Hematopoietic multipotent progenitor cell treated with erythropoietin and hydrocortisone succinate and interleukin-3 and kit ligand, for 15 days (in vitro differentiated cells): Measurements from ENCODE around the gene RFNG.

Experiments
- DNase-seq: peaks from one replicate; pipeline ENCODE4 v3.0.0-alpha.2; 2015; ENCODE audit warnings: low spot score

The RFNG gene

DNA sequence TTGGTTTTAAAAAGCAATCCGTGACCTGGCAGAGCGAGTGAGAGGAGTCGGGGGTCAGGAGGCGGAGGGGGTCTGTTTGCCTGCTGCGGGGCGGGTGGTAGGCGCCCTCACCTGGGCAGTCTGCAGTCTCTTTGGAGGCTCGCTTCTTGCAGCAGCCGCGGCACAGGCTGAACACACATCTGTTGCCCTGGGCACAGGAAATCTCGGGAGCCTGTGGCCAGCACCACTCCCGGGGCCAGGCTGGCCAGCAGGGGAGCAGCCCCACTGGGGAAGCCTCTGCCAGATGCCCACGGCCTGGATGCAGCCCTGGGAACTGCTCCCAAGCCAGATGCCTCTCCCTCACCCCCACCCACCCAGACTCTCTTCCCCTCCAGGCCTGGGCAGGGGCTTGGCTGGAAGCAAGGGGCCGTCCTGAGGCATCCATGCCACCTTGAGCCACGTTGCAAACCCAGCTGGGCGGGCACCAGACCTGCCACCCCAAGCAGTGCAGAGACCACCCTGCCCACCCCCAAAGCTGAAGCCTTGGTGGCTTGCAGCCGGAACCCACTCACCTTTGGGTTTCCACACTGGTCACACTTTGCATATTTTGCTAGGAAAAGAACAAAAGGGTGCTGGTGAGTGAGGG lies 6.7 kb upstream of the RFNG start:
- DNase-seq: no peak

DNA sequence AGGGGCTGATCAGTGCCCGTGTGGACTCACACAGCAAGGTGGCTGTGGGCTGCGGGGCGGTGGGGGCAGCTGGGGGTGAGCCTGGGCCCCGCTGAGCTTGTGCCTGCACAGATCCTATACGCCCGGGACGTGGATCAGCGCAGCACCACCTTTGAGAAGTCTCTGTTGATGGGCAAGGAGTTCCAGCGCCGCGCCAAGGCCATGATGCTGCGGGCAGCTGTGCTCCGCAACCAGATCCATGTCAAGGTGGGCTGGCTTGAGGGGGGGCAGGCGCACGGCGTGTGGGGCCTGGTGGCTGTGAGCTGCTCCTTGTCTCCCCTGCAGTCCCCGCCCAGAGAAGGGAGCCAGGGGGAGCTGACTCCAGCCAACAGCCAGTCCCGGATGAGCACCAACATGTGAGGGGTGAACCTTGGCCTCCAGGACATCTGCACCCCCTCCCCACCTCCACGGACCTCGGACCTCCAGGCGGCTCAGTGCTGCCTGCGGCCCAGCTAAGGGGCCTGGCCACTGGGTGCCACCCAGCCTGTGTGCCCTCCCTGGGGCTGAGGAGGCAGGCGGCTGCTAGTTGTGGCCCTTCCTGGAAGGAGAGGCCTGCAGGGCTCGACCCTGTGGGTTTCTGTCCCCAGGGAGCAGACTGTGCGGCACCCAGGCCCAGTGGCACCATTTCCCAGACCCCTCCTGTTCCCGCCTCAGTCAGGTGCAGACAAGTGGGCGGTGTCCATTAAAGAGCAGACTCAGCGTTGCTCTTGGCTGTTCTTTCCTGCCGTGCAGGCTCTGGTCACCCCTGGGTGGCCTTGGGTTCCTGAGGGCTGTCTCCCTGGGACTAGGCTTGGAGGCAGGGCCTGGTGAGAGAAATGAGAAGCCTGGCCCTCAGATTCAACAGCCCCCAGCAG lies 5.4 kb upstream of the RFNG start:
- no peak for DNase-seq

DNA sequence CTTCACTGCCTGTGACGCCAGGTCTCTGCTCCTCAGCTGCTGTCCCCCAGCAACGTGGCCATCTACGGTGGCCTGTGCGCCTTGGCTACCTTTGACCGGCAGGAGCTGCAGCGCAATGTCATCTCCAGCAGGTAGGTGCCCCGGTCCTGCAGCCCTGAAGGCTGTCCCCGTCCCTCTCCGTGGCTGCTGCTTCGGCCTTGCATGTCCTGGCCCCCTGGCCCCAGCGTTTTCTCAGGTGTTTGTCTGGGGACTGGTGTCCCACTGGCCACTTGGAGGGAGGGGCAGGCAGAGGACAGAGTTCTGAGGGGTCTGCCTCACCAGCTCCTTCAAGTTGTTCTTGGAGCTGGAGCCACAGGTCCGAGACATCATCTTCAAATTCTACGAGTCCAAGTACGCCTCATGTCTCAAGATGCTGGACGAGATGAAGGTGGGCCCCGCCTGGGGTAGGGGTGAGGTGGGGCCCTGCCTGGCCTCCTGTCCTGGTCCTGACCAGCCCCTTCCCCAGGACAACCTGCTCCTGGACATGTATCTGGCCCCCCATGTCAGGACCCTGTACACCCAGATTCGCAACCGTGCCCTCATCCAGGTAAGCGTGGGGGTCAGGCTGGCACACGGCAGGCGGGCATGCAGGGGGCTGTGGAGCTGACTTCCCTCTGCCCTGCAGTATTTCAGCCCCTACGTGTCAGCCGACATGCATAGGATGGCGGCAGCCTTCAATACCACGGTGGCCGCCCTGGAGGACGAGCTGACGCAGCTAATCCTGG lies 4.5 kb upstream of the RFNG start:
- no peak for DNase-seq

DNA sequence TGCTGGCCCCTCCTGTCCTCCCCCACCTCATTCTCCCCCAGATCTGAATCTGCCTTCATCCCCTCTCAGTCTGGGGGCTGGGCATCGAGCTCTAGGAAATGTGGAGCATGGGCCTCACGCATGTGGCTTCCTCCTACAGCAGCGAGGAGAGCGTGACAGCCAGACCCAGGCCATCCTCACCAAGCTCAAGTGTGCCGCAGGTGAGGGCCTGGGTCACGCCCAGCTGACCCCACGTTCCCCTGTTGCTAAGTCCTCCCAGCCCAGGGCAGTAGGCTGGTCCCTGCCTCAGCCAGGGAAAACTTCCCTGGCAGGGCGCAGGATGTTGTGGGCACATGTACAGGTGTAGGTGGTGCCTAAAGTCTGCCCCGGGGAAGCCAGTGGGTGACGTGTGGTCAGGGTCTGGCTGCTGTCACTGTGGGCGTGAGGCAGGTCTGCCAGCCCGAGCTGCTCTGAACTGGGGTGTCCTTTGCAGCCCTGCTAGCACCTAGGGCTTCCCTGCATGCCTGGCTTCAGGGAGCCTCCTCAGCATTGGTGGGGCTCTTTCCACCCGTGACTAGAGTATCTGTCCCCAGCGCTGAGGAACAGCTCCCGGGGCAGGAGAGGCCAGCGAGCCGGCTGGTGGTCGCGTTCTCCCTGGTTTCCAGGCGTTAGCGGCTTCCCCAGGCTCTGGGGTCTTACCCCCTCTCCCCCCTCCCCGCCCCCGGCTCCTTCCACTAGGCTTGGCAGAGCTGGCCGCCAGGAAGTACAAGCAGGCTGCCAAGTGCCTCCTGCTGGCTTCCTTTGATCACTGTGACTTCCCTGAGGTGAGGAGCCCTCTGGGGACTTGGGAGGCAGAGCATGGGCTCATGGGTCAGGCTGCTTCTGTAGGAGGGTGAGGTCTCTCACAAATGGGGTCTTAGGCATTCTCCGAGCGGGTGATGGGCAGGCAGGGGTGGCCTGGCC lies 3.7 kb upstream of the RFNG start:
- DNase-seq: no peak

DNA sequence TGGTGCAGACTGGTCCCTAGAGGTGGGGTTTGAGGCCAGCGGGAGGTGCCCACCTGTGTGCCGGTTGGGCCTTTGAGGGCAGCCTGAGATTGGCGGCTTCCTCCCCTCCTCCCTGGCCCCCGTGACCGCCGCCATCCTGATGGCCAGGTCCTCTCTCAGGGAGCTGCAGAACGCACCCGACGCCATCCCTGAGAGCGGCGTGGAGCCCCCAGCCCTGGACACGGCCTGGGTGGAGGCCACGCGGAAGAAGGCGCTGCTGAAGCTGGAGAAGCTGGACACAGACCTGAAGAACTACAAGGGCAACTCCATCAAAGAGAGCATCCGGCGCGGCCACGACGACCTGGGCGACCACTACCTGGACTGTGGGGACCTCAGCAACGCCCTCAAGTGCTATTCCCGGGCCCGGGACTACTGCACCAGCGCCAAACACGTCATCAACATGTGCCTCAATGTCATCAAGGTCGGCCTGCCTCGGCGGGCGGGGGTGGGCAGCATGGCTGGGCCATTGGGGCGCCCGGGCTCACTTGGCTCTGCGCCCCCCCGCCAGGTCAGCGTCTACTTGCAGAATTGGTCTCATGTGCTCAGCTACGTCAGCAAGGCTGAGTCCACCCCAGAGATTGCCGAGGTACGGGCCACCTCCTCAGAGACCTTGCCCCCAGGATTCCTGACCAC lies 2.9 kb upstream of the RFNG start:
- no peak for DNase-seq

DNA sequence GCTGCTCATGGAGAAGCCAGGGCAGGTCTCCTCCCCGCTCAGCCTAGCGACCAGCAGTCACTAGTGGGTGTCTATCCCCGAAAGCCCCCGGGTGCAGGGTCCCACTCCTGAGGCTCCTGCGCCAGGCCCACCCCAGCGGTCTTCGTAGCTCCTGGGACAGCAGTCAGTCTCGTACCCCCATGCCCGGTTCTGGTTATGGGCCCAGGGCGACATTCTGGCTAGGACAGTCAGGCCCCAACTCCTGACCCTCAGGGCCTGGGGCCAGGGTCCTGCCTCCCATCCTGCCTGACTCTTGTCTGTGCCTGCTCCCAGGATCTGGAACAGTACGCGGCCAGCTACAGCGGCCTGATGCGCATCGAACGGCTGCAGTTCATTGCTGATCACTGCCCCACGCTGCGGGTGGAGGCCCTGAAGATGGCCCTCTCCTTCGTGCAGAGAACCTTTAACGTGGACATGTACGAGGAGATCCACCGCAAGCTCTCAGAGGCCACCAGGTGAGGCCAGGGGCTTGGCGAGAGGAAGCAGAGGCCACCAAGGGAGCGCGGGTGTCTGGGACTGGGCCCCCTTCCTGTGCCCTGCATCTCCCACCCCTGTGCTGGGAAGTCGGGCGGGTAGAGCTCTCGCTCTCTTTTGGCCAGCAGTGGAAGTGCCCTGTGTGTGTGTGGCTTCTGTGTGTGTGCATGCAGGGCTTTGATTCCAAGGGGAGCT lies 2.1 kb upstream of the RFNG start:
- DNase-seq: no peak

DNA sequence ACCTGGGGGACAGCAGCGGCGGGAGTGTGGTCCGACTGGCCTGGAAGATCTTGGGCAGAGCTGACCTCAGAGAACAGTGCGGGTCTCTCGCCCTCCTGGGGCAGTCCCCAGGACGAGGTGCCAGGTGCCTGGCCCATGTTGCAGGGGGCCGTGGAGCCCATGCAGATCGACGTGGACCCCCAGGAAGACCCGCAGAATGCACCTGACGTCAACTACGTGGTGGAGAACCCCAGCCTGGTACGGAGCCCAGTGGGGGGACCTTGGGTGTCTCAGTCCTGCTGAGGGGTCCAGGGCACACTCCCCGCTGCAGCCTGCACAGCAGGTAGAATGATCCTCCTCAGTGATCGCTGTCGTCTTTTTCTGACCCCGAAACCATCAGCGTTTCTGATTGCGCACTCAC lies 1.5 kb upstream of the RFNG start:
- no peak for DNase-seq

DNA sequence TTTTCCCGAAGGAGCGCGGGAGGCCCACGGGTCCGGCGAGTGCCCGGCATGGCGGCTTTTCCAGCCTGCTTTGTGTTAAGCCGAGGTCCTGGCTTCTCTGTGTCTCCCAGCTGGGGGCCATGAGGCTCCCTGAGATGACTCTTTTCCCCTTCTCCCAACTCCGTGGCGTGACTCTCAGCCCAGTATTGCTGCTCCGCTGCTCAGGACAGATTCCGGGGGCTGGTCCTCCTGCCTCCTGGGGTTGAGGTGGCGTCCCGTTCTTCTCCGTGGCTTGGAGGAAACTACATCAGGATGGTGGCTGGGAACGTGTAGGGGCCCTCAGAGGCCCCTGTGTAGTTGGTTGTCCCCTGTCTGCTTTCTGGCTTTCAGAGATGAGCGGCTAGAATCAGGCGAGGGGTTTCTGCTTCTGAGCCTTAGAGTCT lies 1.0 kb upstream of the RFNG start:
- no peak for DNase-seq

DNA sequence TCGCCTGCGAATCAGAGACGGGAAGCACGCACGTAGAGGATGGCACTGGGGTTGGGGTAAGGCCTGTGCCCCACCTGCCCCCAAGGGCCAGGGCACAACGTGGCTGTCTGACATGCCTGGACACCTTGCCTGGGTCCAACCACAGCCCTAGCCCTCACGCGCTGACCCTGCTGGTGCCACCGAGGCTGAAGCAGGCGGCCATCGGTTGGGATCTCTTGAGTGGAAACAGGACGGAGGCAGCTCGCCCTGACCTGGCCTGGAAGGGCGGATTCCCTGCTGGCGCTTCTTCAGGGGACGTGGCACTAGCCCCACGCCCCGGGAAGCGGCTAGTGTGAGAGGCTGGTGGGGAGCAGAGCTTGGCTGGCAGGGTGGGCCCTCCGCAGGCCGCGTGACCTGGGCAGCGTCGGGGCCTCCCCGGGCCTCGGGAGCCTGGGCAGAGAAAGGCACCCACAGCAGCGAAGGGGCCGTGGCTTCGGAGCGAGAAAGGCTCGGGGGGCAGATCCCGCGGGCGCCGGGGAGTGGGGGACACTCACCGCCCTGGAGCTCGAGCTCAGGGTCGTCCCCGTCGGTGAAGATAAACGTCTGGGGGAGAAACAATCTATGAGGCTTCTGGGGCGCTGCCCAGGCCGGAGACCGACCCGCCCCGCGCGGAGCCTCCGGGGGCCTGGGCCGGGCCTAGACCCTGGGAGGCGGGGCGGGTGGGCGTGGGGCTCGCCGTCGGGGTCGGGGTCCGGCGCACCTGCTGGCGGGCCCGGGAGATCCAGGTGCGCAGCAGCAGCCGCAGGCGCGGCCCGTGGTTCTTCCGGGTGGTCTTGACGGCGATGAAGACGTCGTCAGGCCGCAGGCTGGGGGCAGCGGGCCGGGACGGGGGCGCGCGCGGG lies 610 bp downstream of the RFNG start:
- DNase-seq: no peak

DNA sequence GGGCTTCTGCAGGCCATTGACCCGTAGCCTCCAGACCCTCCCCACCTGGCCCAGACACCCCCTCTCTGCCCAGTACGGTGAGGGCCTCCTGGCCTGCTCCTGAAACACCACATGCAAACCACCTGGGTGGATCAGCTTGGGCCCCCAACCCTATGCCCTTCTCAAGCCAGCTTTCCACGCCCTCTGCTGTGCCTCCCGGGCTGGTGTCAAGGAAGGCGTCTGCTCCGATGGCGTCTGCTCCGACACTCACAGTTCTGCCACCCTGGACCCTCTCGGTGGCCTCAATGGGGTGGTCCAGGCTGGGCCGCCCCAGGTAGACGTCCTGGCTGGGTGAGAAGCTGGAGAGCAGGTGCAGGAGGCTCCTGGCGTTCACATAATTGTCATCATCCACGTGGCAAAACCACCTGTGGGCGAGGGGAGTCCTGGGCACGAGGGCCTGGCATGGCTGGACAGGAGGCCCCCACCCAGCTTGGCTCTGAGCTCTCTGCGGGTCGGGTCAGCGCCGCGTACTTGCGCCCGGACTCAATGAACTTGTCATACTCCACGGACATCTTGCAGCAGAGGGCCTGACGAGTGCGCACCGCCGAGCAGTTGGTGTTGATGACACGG lies 1.4 kb downstream of the RFNG start:
- DNase-seq: no peak

DNA sequence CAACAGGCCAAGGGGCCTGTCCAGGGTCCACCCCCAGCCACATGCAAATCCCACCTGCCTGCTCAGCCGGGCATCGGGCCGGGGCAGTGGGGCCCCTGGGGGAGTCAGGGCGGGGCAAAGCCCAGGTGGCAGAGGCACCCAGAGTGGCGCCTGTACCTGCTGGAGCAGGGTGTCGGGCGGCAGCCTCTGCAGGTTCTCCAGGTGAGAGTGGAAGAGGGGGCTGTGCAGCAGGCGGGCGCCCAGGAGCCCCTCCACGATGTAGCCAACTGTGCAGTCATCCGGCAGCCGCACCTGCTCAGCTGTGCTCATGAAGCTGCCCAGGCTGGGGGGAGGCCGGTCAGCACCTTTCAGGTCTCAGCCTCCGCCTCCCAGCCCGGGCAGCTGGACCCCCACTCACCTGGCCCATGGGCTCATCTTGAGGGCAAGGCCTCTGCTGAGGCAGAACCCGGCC lies 2.1 kb downstream of the RFNG start:
- no peak for DNase-seq

DNA sequence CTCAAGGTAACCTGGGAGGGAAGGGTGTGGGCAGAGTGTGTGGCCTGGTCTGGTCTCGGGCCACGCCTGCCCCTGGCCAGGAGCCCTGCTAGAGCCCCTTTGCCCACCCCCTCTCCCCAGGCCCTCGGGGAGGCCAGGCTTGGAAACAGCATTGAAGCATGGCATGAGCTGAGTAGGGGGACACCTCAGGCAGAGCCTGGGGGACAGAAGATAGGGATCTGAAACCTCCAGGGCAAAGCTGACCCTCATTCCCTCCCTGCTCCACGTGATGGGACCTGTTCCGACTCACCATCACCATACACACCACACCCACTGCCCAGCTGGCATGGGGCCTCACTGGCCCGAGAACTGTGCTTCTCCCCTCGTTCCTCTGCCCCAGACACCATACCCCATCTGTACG lies 2.5 kb downstream of the RFNG start:
- DNase-seq: no peak

DNA sequence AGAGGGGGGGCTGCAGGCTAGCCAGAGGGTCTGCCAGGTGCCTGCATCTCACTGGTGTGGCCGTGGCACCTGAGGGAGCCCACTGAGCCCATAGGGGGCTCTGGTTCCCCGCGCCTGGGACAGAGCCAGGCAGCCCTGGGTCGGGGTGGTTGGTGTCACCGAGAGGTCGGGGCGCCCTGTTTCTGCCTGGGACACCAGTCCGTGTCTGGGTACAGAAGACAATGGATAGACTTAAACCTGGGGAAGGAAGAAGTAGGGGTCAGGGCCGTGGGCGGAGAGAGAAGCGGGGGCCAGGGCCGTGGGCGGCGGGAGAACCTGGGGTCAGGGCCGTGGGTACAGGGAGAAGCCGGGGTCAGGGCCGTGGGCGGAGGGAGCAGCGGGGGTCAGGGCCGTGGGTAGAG lies 3.0 kb downstream of the RFNG start:
- no peak for DNase-seq

DNA sequence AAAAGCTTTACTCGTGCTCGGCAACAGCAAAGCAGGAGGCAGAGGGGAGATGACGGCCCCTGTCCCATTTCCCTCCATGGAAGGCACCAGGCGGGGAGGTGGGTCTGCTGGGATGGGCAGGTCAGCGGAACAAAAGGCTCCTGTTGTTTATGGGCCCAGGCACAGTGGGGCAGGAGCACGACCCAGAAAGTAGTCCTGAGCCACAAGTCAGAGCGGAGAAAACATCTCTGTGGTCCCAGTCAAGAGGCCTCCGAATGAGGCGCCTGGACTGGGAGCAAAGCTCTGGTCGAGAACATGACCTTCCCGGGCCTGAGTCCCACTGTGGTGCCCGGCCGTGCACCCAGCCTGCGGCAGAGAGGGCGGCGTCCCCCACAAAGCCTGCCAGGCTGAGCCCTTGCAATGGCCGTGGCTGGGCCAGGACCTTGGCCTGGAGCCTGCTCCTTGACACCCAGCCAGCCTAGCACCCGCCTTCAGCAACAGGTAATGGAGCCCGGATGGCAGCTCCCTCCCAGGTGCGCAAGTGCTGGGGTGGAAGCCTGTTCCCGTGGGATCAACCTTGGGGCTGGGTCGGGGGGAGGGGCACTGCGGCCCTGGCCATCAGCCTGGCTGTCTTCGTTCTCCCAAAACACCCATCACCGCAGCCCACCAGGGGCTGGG lies 3.6 kb downstream of the RFNG start:
- no peak for DNase-seq

DNA sequence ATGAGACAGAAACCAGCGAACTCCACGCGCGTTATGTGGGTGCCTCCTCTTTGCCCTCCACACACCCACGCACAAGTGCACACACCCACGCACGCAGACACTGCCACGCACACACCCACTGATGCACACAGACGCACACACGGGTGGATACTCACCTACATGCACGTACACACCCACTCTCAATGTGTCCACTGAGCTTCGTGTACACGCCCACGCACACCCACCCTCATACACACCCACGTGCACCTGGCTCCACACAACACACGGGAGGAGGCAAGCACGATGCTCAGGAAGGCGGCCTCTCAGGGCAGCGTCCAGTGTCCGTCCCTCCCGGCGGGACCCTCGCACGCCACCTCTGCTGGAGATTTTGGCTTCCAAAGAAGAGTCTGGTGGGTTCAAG lies 4.2 kb downstream of the RFNG start:
- no peak for DNase-seq

DNA sequence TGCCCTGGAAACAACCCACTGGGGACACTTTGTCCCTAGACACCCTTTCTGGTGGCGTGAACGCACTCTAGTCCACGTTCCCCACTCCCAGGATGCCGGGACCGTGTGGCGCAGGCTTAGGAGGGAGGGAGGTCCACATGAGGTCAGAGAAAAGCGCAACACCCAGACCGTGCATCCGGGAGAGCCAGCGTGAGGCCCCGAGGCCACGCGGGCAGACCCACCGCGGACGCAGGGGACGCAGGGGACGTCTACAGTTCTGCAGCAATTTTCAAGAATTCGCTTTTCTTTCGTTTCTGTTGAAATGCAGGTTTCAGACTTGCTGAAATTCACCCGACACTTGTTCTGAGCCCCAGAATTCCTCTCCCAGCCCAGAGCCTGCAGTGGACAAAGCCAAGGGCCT lies 4.7 kb downstream of the RFNG start:
- no peak for DNase-seq

DNA sequence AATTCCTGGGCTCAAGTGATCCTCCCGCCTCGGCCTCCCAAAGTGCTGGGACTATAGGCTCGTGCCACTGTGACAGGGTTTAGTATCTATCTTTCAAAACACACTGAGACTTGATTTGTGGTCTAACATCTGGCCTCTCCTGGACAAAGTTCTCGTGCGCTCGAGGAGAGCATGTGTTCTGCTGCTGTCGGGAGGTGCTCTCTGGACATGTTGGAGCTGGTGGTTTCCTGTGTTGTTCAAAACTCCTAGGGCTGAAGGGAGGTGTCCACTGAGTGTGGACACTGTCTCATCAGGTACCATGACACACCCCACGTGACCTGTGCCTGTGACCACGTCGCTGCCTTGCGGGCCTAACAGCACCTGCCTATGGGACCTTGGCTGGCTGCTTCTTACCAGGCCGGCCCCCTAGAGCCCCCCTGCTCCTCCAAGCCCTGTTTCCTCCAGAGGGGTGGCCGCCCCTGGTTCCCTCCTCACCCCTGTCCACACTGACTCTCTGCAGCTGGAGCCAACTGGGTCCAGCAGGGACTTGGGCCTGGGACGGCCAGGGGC lies 5.6 kb downstream of the RFNG start:
- no peak for DNase-seq

DNA sequence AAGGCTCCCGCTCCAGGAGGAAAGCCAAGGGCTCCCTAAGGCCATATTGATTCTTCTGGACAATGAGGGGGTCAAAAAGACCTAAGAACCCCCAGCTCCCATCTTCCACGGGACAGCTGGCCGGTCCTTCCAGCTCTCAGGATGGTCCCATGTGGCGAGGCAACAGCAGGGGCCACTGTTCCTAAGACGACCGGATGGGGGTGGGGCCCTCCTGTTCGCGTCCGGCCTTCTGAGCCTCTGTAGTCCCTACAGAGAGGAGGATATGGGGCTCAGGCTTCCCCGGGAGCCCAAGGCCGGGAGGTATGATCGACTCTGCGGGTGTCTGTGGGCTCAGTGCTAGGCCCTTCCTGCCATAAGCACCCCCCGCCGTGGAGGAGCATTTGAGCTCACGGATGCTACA lies 8.1 kb downstream of the RFNG start:
- no peak for DNase-seq
